HEK293 (cell line): ENCODE results near the gene DIP2C.

Experiments used
- SCRT2 ChIP-seq: fragments of 450-650 bp; formaldehyde crosslinking; IDR thresholded peaks from 2 replicates; pipeline ENCODE4 v1.5.1; 2016; ENCODE audit warnings: missing biosample characterization, missing genetic modification characterization
- ZNF324 ChIP-seq: fragments of 450-650 bp; formaldehyde crosslinking; IDR thresholded peaks from 2 replicates; pipeline ENCODE4 v1.5.1; 2016; ENCODE audit warnings: missing biosample characterization, missing genetic modification characterization
- ZNF670 ChIP-seq: fragments of 450-650 bp; formaldehyde crosslinking; IDR thresholded peaks from 2 replicates; pipeline ENCODE4 v1.5.1; 2016; ENCODE audit warnings: missing biosample characterization, missing genetic modification characterization, low read depth
- TF ChIP-seq, protein P1 (sequence below): fragments of 450-650 bp; formaldehyde crosslinking; IDR thresholded peaks from 2 replicates; pipeline ENCODE4 v1.5.1; 2016; ENCODE audit warnings: missing biosample characterization, missing genetic modification characterization
- TF ChIP-seq, protein P2 (sequence below): IDR thresholded peaks from 2 replicates; pipeline ENCODE4 v1.6.1; 2011; ENCODE audit warnings: mild to moderate bottlenecking, low read depth, low read length, borderline replicate concordance
- TF ChIP-seq, protein P3 (sequence below): fragments of 450-650 bp; formaldehyde crosslinking; IDR thresholded peaks from 2 replicates; pipeline ENCODE4 v1.5.1; 2016; ENCODE audit warnings: missing biosample characterization, missing genetic modification characterization

GRCh38 chr10:663831-664251 lies 25.6 kb downstream of the DIP2C start:
- TF ChIP-seq, protein P1, sequence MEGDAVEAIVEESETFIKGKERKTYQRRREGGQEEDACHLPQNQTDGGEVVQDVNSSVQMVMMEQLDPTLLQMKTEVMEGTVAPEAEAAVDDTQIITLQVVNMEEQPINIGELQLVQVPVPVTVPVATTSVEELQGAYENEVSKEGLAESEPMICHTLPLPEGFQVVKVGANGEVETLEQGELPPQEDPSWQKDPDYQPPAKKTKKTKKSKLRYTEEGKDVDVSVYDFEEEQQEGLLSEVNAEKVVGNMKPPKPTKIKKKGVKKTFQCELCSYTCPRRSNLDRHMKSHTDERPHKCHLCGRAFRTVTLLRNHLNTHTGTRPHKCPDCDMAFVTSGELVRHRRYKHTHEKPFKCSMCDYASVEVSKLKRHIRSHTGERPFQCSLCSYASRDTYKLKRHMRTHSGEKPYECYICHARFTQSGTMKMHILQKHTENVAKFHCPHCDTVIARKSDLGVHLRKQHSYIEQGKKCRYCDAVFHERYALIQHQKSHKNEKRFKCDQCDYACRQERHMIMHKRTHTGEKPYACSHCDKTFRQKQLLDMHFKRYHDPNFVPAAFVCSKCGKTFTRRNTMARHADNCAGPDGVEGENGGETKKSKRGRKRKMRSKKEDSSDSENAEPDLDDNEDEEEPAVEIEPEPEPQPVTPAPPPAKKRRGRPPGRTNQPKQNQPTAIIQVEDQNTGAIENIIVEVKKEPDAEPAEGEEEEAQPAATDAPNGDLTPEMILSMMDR (tag by site-specific recombination), result no peak
- TF ChIP-seq ZNF670 (tag by site-specific recombination), result no peak
- TF ChIP-seq, protein P2, sequence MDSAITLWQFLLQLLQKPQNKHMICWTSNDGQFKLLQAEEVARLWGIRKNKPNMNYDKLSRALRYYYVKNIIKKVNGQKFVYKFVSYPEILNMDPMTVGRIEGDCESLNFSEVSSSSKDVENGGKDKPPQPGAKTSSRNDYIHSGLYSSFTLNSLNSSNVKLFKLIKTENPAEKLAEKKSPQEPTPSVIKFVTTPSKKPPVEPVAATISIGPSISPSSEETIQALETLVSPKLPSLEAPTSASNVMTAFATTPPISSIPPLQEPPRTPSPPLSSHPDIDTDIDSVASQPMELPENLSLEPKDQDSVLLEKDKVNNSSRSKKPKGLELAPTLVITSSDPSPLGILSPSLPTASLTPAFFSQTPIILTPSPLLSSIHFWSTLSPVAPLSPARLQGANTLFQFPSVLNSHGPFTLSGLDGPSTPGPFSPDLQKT, result no peak
- TF ChIP-seq SCRT2 (tag by site-specific recombination), result no peak
- TF ChIP-seq ZNF324 (tag by site-specific recombination), result no peak
- TF ChIP-seq, protein P3, sequence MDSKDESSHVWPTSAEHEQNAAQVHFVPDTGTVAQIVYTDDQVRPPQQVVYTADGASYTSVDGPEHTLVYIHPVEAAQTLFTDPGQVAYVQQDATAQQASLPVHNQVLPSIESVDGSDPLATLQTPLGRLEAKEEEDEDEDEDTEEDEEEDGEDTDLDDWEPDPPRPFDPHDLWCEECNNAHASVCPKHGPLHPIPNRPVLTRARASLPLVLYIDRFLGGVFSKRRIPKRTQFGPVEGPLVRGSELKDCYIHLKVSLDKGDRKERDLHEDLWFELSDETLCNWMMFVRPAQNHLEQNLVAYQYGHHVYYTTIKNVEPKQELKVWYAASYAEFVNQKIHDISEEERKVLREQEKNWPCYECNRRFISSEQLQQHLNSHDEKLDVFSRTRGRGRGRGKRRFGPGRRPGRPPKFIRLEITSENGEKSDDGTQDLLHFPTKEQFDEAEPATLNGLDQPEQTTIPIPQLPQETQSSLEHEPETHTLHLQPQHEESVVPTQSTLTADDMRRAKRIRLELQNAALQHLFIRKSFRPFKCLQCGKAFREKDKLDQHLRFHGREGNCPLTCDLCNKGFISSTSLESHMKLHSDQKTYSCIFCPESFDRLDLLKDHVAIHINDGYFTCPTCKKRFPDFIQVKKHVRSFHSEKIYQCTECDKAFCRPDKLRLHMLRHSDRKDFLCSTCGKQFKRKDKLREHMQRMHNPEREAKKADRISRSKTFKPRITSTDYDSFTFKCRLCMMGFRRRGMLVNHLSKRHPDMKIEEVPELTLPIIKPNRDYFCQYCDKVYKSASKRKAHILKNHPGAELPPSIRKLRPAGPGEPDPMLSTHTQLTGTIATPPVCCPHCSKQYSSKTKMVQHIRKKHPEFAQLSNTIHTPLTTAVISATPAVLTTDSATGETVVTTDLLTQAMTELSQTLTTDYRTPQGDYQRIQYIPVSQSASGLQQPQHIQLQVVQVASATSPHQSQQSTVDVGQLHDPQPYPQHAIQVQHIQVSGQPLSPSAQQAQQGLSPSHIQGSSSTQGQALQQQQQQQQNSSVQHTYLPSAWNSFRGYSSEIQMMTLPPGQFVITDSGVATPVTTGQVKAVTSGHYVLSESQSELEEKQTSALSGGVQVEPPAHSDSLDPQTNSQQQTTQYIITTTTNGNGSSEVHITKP (tag by site-specific recombination), result no peak
